IMR-90 (cell line): ENCODE results near the gene STX11.

Experiments
- BHLHE40 ChIP-seq: fragments of 150-350 bp; IDR thresholded peaks from 2 replicates; pipeline ENCODE4 v1.6.1; 2016; ENCODE audit warnings: mild to moderate bottlenecking, low read depth, low read length
- CEBPB ChIP-seq: IDR thresholded peaks from 2 replicates; pipeline ENCODE4 v1.6.1; 2012; ENCODE audit warnings: low read depth, low read length, improper control_type of control experiment
- CHD1 ChIP-seq: IDR thresholded peaks from 2 replicates; pipeline ENCODE4 v1.6.1; 2012; ENCODE audit warnings: low read depth, low read length, improper control_type of control experiment
- FOS ChIP-seq: fragments of 150-350 bp; IDR thresholded peaks from 2 replicates; pipeline ENCODE4 v1.6.1; 2016; ENCODE audit warnings: low read depth, low read length
- MAFK ChIP-seq: IDR thresholded peaks from 2 replicates; pipeline ENCODE4 v1.6.1; 2012; ENCODE audit warnings: low read depth, low read length, improper control_type of control experiment
- MXI1 ChIP-seq: IDR thresholded peaks from 2 replicates; pipeline ENCODE4 v1.6.1; 2012; ENCODE audit warnings: low read depth, mild to moderate bottlenecking, low read length, moderate library complexity, borderline replicate concordance
- NFE2L2 ChIP-seq: fragments of 150-350 bp; IDR thresholded peaks from 2 replicates; pipeline ENCODE4 v1.6.1; 2016; ENCODE audit warnings: low read depth, mild to moderate bottlenecking, low read length
- POLR2A ChIP-seq: IDR thresholded peaks from 2 replicates; pipeline ENCODE4 v1.6.1; 2012; ENCODE audit warnings: mild to moderate bottlenecking, low read depth, low read length
- RAD21 ChIP-seq: IDR thresholded peaks from 2 replicates; pipeline ENCODE4 v1.6.1; 2012; ENCODE audit warnings: low read length, improper control_type of control experiment
- RCOR1 ChIP-seq: IDR thresholded peaks from 2 replicates; pipeline ENCODE4 v1.6.1; 2012; ENCODE audit warnings: mild to moderate bottlenecking, low read length, improper control_type of control experiment; ENCODE audit not compliant: insufficient replicate concordance
- SMC3 ChIP-seq: fragments of 150-350 bp; IDR thresholded peaks from 2 replicates; pipeline ENCODE4 v1.6.1; 2016; ENCODE audit warnings: low read depth, mild to moderate bottlenecking, antibody characterized with exemption, low read length, moderate library complexity
- TF ChIP-seq, protein P1 (sequence below): conservative IDR thresholded peaks from 2 replicates; pipeline ENCODE4 v1.5.1; 2012; ENCODE audit warnings: mild to moderate bottlenecking, low read depth, low read length, improper control_type of control experiment
- TF ChIP-seq, protein P2 (sequence below): fragments of 150-350 bp; IDR thresholded peaks from 2 replicates; pipeline ENCODE4 v1.6.1; 2017; ENCODE audit warnings: mild to moderate bottlenecking, antibody characterized with exemption, low read length, low read depth

DNA sequence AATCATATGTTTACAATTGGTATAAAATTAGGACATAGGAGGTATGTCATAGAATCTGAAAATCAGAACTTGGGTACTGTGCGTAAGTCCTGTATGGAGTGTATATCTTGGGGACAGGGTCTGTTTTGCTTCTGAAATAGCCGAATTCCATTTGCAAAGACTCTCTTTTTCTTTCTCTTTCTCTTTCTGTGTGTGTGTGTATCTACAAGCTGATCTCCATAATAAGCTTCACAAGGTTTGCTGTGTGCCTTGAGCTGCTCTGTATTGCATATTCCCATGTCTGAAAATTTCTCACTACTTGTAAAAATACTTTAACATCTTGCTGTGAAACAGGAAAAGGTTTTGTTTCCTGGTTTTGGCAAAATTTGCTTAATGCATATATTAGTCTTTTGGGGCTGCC lies 29.5 kb downstream of the STX11 start:
- no peak for TF ChIP-seq BHLHE40
- TF ChIP-seq, protein P1, sequence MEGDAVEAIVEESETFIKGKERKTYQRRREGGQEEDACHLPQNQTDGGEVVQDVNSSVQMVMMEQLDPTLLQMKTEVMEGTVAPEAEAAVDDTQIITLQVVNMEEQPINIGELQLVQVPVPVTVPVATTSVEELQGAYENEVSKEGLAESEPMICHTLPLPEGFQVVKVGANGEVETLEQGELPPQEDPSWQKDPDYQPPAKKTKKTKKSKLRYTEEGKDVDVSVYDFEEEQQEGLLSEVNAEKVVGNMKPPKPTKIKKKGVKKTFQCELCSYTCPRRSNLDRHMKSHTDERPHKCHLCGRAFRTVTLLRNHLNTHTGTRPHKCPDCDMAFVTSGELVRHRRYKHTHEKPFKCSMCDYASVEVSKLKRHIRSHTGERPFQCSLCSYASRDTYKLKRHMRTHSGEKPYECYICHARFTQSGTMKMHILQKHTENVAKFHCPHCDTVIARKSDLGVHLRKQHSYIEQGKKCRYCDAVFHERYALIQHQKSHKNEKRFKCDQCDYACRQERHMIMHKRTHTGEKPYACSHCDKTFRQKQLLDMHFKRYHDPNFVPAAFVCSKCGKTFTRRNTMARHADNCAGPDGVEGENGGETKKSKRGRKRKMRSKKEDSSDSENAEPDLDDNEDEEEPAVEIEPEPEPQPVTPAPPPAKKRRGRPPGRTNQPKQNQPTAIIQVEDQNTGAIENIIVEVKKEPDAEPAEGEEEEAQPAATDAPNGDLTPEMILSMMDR: no peak
- no peak for TF ChIP-seq RAD21
- TF ChIP-seq POLR2A: no peak
- TF ChIP-seq MAFK: no peak
- no peak for TF ChIP-seq CEBPB
- TF ChIP-seq, protein P2, sequence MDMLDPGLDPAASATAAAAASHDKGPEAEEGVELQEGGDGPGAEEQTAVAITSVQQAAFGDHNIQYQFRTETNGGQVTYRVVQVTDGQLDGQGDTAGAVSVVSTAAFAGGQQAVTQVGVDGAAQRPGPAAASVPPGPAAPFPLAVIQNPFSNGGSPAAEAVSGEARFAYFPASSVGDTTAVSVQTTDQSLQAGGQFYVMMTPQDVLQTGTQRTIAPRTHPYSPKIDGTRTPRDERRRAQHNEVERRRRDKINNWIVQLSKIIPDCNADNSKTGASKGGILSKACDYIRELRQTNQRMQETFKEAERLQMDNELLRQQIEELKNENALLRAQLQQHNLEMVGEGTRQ: no peak
- no peak for TF ChIP-seq MXI1
- no peak for TF ChIP-seq FOS
- no peak for TF ChIP-seq NFE2L2
- no peak for TF ChIP-seq RCOR1
- no peak for TF ChIP-seq SMC3
- TF ChIP-seq CHD1: no peak
